Activated CD4-positive, alpha-beta memory T cell treated with anti-CD3 and anti-CD28 coated beads, Interleukin-2, amount 10 ng/mL, durations not matched to agents 7 days and 5 days (primary cell): ENCODE results near the gene P2RX5. TPM values are rescaled to one million over a fixed set of nuclear protein-coding genes. Genes with fewer than 3 reads are reported as not detected.
"Not testable (repeated sequence)": the region's sequence is repeated elsewhere in the genome, so short reads cannot be mapped to it uniquely, and the experiment has no call there.

ENCODE experiments used
- CTCF ChIA-PET: fragments of 350-600 bp; sonication (Branson Sonifier 250); formaldehyde crosslinking; loops from one replicate; lab custom pipeline; 2021; ENCODE audit warnings: antibody characterized with exemption, inconsistent platforms; lab: Charles Lee
- POLR2A ChIA-PET: fragments of 350-600 bp; sonication (Branson Sonifier 250); formaldehyde crosslinking; loops from one replicate; lab custom pipeline; 2021; ENCODE audit warnings: antibody characterized with exemption; lab: Charles Lee
- DNase-seq: peaks from one replicate; pipeline ENCODE4 v3.0.0-alpha.2; 2020
- H3K27ac Mint-ChIP-seq: one replicate; pipeline ENCODE4 v1.8.0; 2021; ENCODE audit warnings: mild to moderate bottlenecking, mixed read lengths
- H3K27me3 Mint-ChIP-seq: one replicate; pipeline ENCODE4 v1.8.0; 2021; ENCODE audit warnings: mixed read lengths
- H3K36me3 Mint-ChIP-seq: one replicate; pipeline ENCODE4 v1.8.0; 2021; ENCODE audit warnings: low read depth, mixed read lengths
- H3K4me1 Mint-ChIP-seq: one replicate; pipeline ENCODE4 v1.8.0; 2021; ENCODE audit warnings: mixed read lengths
- H3K4me3 Mint-ChIP-seq: one replicate; pipeline ENCODE4 v1.8.0; 2021; ENCODE audit warnings: mild to moderate bottlenecking, mixed read lengths
- H3K9me3 Mint-ChIP-seq: one replicate; pipeline ENCODE4 v1.8.0; 2021; ENCODE audit warnings: mixed read lengths
- total RNA-seq, 2 experiments: library from RNA; stranded (reverse); gene quantifications; one replicate each; pipeline ENCODE4 v1.2.3, GENCODE V29; 2021

Gene P2RX5
- total RNA-seq, 2 experiments from 2014 or later: 30.8 to 31.1 TPM

DNA sequence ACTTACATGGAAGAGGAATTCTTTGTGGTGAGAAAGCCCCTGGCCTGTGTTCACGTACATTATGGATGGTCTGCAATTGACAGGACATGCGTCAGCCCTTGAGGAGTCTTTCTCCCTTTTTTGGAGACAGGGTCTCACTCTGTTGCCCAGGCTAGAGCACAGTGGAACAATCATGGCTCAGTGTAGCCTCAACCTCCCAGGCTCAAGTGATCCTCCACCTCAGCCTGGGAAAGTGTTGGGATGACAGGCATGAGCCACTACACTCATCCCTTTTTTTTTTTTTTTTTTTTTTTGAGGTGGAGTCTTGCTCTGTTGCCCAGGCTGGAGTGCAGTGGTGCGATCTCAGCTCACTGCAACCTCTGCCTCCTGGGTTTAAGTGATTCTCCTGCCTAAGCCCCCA lies 32.1 kb upstream of the P2RX5 start:
- not testable (repeated sequence) for H3K4me3 Mint-ChIP-seq, DNase-seq, H3K27me3 Mint-ChIP-seq, H3K9me3 Mint-ChIP-seq, H3K27ac Mint-ChIP-seq
- H3K36me3 Mint-ChIP-seq: peaks cover 46% of the 10 kb centered on the region
- H3K4me1 Mint-ChIP-seq: peaks cover 35% of the 10 kb centered on the region
- ChIA-PET POLR2A (interaction anchor here (1.0 kb wide), 2 partner anchors 18 to 33 kb away, joined by 3 read pairs; no protein-coding TSS in a partner anchor), CTCF (interaction anchor here (1.3 to 3.0 kb wide), 3 partner anchors 10 to 118 kb away, joined by 4 to 21 read pairs (median 6); no protein-coding TSS in a partner anchor)

DNA sequence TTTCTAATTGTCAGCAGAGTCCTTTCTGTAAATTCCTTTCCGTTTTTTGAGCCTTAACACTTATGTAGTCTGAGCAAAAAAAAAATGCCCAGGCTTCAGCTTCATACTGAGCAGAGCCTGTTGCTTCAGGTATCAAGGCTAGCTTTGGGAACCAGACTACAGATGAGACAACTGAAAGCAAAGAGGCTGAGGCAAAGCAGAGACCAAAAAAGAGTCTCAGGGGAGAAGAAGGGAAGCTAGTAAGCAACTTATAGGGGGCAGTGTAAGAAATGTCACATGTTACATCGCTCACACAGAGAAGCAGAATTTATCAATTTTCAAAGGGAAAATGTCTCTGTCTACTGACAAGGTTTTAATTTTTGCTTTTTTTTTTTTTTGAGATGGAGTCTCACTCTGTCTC lies 31.1 kb upstream of the P2RX5 start:
- Mint-ChIP-seq H3K27ac (no peak overlapping the region), H3K9me3 (no peaks in the 10 kb centered on the region), H3K27me3 (no peaks in the 10 kb centered on the region), H3K4me1 (peaks cover 42% of the 10 kb centered on the region), H3K36me3 (peaks cover 54% of the 10 kb centered on the region), H3K4me3 (no peak overlapping the region)
- POLR2A ChIA-PET: interaction anchor here (1.0 kb wide), 1 partner anchor 32 kb away, joined by 3 read pairs; no protein-coding TSS in a partner anchor
- CTCF ChIA-PET: interaction anchor here (0.7 to 2.1 kb wide), 5 partner anchors 10 to 119 kb away, joined by 3 to 13 read pairs (median 4); no protein-coding TSS in a partner anchor
- no peak for DNase-seq

GRCh38 chr17:3724378-3725077 lies 28.6 kb upstream of the P2RX5 start:
- peaks cover 65% of the 10 kb centered on the region for H3K36me3 Mint-ChIP-seq
- DNase-seq: no peak
- ChIA-PET CTCF (interaction anchor here (0.7 to 3.3 kb wide), 11 partner anchors 13 to 121 kb away, joined by 3 to 23 read pairs (median 9); partner anchors contain the start of genes CTNS, NCBP3, P2RX5 and SHPK), POLR2A (interaction anchor here (0.9 to 3.2 kb wide), 10 partner anchors 8 to 418 kb away, joined by 3 to 41 read pairs (median 8); partner anchors contain the start of genes CYB5D2, EMC6, NCBP3 and P2RX5)
- H3K27ac Mint-ChIP-seq: peak overlapping the region; percentile 65
- no peaks in the 10 kb centered on the region for H3K27me3 Mint-ChIP-seq
- peaks cover 66% of the 10 kb centered on the region for H3K4me1 Mint-ChIP-seq
- peak overlapping the region; percentile 79 for H3K4me3 Mint-ChIP-seq
- no peaks in the 10 kb centered on the region for H3K9me3 Mint-ChIP-seq

DNA sequence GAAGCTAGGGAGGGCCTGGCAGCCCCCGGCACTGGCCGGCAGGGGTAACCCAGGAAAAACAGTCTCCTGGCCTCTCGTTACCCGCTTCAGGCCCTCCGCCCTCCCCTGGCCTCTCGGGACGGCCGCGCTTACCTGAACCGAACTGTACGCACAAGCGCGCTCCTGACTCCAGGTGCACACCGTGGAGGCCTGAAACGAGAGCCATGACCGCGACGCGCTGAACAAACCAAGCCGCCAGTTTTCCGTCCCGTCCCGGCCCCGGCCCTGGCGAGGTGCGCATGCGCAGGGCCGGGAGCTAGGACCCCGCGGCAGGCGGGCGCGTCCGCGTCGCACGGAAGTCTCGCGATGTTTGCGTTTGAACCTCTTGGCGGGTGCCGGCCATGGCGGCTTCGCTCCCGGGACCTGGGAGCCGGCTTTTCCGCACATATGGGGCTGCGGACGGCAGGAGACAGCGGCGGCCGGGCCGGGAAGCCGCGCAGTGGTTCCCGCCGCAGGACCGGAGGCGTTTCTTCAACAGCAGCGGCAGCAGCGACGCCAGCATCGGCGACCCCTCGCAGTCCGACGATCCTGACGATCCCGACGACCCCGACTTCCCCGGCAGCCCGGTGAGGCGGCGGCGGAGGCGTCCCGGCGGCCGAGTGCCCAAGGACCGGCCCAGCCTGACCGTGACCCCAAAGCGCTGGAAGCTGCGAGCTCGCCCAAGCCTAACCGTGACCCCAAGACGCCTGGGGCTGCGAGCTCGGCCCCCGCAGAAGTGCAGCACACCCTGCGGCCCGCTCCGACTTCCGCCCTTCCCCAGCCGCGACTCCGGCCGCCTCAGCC lies 27.8 kb upstream of the P2RX5 start, which contains the start of gene HASPIN:
HASPIN (plus strand) TSS at position 348 of the 822 bp plus-strand sequence; CDS start at position 381, 33 bp downstream.
- Mint-ChIP-seq H3K27me3 (no peaks in the 10 kb centered on the region), H3K4me1 (peaks cover 65% of the 10 kb centered on the region), H3K9me3 (no peaks in the 10 kb centered on the region), H3K27ac (peak within 1 kb of the TSS; percentile 68), H3K4me3 (peak within 1 kb of the TSS; percentile 79), H3K36me3 (peaks cover 64% of the 10 kb centered on the region)
- DNase-seq: peak; percentile 93
- ChIA-PET CTCF (interaction anchor here (0.5 to 3.3 kb wide), 14 partner anchors 9 to 122 kb away, joined by 3 to 23 read pairs (median 8); partner anchors contain the start of genes CTNS, NCBP3, P2RX5 and SHPK), POLR2A (interaction anchor here (0.8 to 3.2 kb wide), 16 partner anchors 9 to 419 kb away, joined by 3 to 41 read pairs (median 6); partner anchors contain the start of genes CYB5D2, EMC6, NCBP3 and P2RX5)

GRCh38 chr17:3723188-3723555 lies 27.2 kb upstream of the P2RX5 start:
- Mint-ChIP-seq H3K9me3 (no peaks in the 10 kb centered on the region), H3K4me1 (peaks cover 68% of the 10 kb centered on the region), H3K36me3 (peaks cover 70% of the 10 kb centered on the region), H3K27ac (peak overlapping the region; percentile 68), H3K27me3 (no peaks in the 10 kb centered on the region), H3K4me3 (peak overlapping the region; percentile 79)
- DNase-seq: no peak
- ChIA-PET POLR2A (interaction anchor here (0.8 to 3.2 kb wide), 16 partner anchors 9 to 242 kb away, joined by 3 to 41 read pairs (median 6); partner anchors contain the start of genes EMC6, P2RX5 and TAX1BP3), CTCF (interaction anchor here (0.5 to 3.3 kb wide), 12 partner anchors 9 to 122 kb away, joined by 3 to 23 read pairs (median 10); partner anchors contain the start of genes CTNS, NCBP3, P2RX5 and SHPK)

DNA sequence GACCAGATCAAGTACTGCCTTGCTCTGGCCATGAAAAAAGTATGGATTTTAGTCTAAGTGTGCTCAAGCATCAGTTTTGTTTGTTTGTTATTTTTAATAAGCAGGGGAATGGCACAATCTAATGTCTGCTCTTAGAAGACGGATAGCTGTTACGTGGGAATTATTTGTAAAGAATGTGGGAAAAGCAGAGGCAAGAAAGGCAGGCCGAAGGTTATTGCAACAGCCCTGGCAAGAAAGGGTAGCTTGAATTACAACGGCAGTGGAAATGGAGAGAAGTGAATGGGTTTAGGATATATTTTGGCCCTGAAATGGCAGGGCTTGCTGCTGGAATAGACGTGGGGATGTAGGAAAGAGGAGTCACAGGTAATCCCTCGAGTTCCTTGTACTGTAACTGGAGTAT lies 26.8 kb upstream of the P2RX5 start:
- peak overlapping the region; percentile 68 for H3K27ac Mint-ChIP-seq
- DNase-seq: no peak
- peak overlapping the region; percentile 79 for H3K4me3 Mint-ChIP-seq
- POLR2A ChIA-PET: interaction anchor here (0.8 to 3.2 kb wide), 14 partner anchors 10 to 171 kb away, joined by 3 to 41 read pairs (median 6); partner anchors contain the start of genes EMC6, P2RX5 and TAX1BP3
- peaks cover 66% of the 10 kb centered on the region for H3K4me1 Mint-ChIP-seq
- H3K9me3 Mint-ChIP-seq: no peaks in the 10 kb centered on the region
- CTCF ChIA-PET: interaction anchor here (0.5 to 3.3 kb wide), 11 partner anchors 10 to 123 kb away, joined by 4 to 23 read pairs (median 10); partner anchors contain the start of genes CTNS, NCBP3, P2RX5 and SHPK
- peaks cover 71% of the 10 kb centered on the region for H3K36me3 Mint-ChIP-seq
- H3K27me3 Mint-ChIP-seq: no peaks in the 10 kb centered on the region

GRCh38 chr17:3719265-3719664 lies 23.3 kb upstream of the P2RX5 start:
- DNase-seq: no peak
- no peaks in the 10 kb centered on the region for H3K9me3 Mint-ChIP-seq
- H3K4me1 Mint-ChIP-seq: peaks cover 47% of the 10 kb centered on the region
- H3K36me3 Mint-ChIP-seq: peaks cover 74% of the 10 kb centered on the region
- CTCF ChIA-PET: interaction anchor here (1.4 kb wide), 1 partner anchor 19 kb away, joined by 4 read pairs; no protein-coding TSS in a partner anchor
- no peak overlapping the region for H3K4me3 Mint-ChIP-seq
- H3K27me3 Mint-ChIP-seq: no peaks in the 10 kb centered on the region
- POLR2A ChIA-PET: interaction anchor here (2.2 to 2.6 kb wide), 2 partner anchors 8 to 24 kb away, joined by 7 to 11 read pairs; no protein-coding TSS in a partner anchor
- H3K27ac Mint-ChIP-seq: no peak overlapping the region

DNA sequence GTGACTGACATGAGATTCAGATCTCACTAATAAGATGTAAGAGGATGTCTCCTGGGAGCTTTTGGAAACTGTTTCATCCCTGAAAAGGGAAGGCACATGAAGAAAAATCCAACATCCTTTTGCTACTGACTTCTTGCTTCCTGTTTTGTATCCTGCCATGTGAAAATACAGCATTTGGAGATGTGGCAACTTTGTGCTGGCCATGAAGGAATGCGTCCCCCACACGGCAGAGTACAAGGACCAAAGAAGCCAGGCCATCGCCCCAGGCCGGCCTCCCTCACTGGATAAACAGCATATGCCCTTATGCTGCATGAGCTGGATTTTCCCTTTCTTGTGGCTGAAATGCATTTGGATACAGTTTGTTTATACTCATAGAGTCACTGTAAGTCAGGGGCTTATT lies 22.2 kb upstream of the P2RX5 start:
- peaks cover 50% of the 10 kb centered on the region for H3K4me1 Mint-ChIP-seq
- CTCF ChIA-PET: no interaction called here
- H3K27ac Mint-ChIP-seq: peak overlapping the region; percentile 7
- H3K9me3 Mint-ChIP-seq: no peaks in the 10 kb centered on the region
- no peak overlapping the region for H3K4me3 Mint-ChIP-seq
- H3K27me3 Mint-ChIP-seq: no peaks in the 10 kb centered on the region
- POLR2A ChIA-PET: interaction anchor here (0.5 kb wide), 1 partner anchor 576 kb away, joined by 3 read pairs; no protein-coding TSS in a partner anchor
- DNase-seq: no peak
- H3K36me3 Mint-ChIP-seq: peaks cover 75% of the 10 kb centered on the region

GRCh38 chr17:3715296-3715695 lies 19.3 kb upstream of the P2RX5 start:
- Mint-ChIP-seq H3K4me1 (peaks cover 53% of the 10 kb centered on the region), H3K27me3 (no peaks in the 10 kb centered on the region), H3K36me3 (peaks cover 71% of the 10 kb centered on the region), H3K9me3 (no peaks in the 10 kb centered on the region), H3K4me3 (no peak overlapping the region), H3K27ac (no peak overlapping the region)
- no peak for DNase-seq
- ChIA-PET CTCF (interaction anchor here (1.5 kb wide), 1 partner anchor 33 kb away, joined by 4 read pairs; no protein-coding TSS in a partner anchor), POLR2A (interaction anchor here (1.0 to 1.2 kb wide), 2 partner anchors 20 to 36 kb away, joined by 3 to 4 read pairs; partner anchors contain the start of gene P2RX5)

GRCh38 chr17:3712811-3713463 lies 17.0 kb upstream of the P2RX5 start:
- POLR2A ChIA-PET: interaction anchor here (1.2 to 8.4 kb wide), 4 partner anchors 10 to 430 kb away, joined by 3 to 74 read pairs (median 8); partner anchors contain the start of genes CYB5D2, HASPIN, P2RX5 and ZZEF1
- CTCF ChIA-PET: interaction anchor here (0.6 to 1.2 kb wide), 3 partner anchors 9 to 30 kb away, joined by 3 read pairs; no protein-coding TSS in a partner anchor
- no peak for DNase-seq
- Mint-ChIP-seq H3K36me3 (peaks cover 58% of the 10 kb centered on the region), H3K27ac (peak overlapping the region; percentile 97), H3K27me3 (no peaks in the 10 kb centered on the region), H3K4me3 (no peak overlapping the region), H3K9me3 (no peaks in the 10 kb centered on the region), H3K4me1 (peaks cover 60% of the 10 kb centered on the region)

GRCh38 chr17:3710951-3711383 lies 15.0 kb upstream of the P2RX5 start:
- no peaks in the 10 kb centered on the region for H3K9me3 Mint-ChIP-seq
- peak overlapping the region; percentile 97 for H3K27ac Mint-ChIP-seq
- CTCF ChIA-PET: interaction anchor here (0.7 to 1.8 kb wide), 14 partner anchors 9 to 1238 kb away, joined by 3 to 18 read pairs (median 5); partner anchors contain the start of genes CTNS, HASPIN, NCBP3 and PFN1
- peaks cover 59% of the 10 kb centered on the region for H3K4me1 Mint-ChIP-seq
- POLR2A ChIA-PET: interaction anchor here (0.6 to 8.4 kb wide), 16 partner anchors 8 to 918 kb away, joined by 3 to 74 read pairs (median 4); partner anchors contain the start of genes ATP2A3, CTNS, EMC6 and HASPIN
- peak; percentile 82 for DNase-seq
- H3K4me3 Mint-ChIP-seq: peak overlapping the region; percentile 68
- H3K36me3 Mint-ChIP-seq: peaks cover 38% of the 10 kb centered on the region
- no peaks in the 10 kb centered on the region for H3K27me3 Mint-ChIP-seq
